ENCODE measurements around the gene MDFIC.

The MDFIC gene

GRCh38 chr7:115040057-115040456, 118.2 kb downstream of the MDFIC start:
- DNase-seq (ENCODE audit: low spot score), result no peak

- no peak for DNase-seq (ENCODE audit: low spot score)
Measured at GRCh38 chr7:115040495-115040894, 118.6 kb downstream of the MDFIC start.

- no peak for DNase-seq (ENCODE audit: low spot score)
Measured at GRCh38 chr7:115042596-115042995, 120.7 kb downstream of the MDFIC start.

- DNase-seq (ENCODE audit: low spot score), result no peak
Measured at GRCh38 chr7:115043605-115044004, 121.7 kb downstream of the MDFIC start.

GRCh38 chr7:115044224-115044623, 122.3 kb downstream of the MDFIC start:
- DNase-seq (ENCODE audit: low spot score), result no peak

- DNase-seq (ENCODE audit: low spot score), result no peak
Measured at GRCh38 chr7:115047958-115048720, 126.2 kb downstream of the MDFIC start.

- DNase-seq (ENCODE audit: low spot score), result no peak
Measured at GRCh38 chr7:115052706-115053105, 130.8 kb downstream of the MDFIC start.

GRCh38 chr7:115054478-115055065, 132.7 kb downstream of the MDFIC start:
- DNase-seq (ENCODE audit: low spot score), result no peak

GRCh38 chr7:115056019-115056418, 134.1 kb downstream of the MDFIC start:
- no peak for DNase-seq (ENCODE audit: low spot score)

- no peak for DNase-seq (ENCODE audit: low spot score)
Measured at GRCh38 chr7:115058726-115059125, 136.8 kb downstream of the MDFIC start.

- no peak for DNase-seq (ENCODE audit: low spot score)
Measured at GRCh38 chr7:115059321-115059720, 137.4 kb downstream of the MDFIC start.

- DNase-seq (ENCODE audit: low spot score), result no peak
Measured at GRCh38 chr7:115060095-115060870, 138.4 kb downstream of the MDFIC start.

GRCh38 chr7:115066050-115066449, 144.2 kb downstream of the MDFIC start:
- DNase-seq (ENCODE audit: low spot score), result no peak

- no peak for DNase-seq (ENCODE audit: low spot score)
Measured at GRCh38 chr7:115066634-115067033, 144.7 kb downstream of the MDFIC start.

- DNase-seq (ENCODE audit: low spot score), result no peak
Measured at GRCh38 chr7:115068220-115068619, 146.3 kb downstream of the MDFIC start.

Measured in GM03348 (cell line).